A549 (cell line): ENCODE measurements around the gene DAW1. TPM values are rescaled to one million over a fixed set of nuclear protein-coding genes. Genes with fewer than 3 reads are reported as not detected.

Source experiments
- ATAC-seq, 2 experiments: fragments of 200-7000 bp in 1 of 2; fragments of >200 bp in 1 of 2; cut with Nextera tagmentation in 1 of 2; cut with Tn5 transposase in 1 of 2; 3 replicates each; pipeline versions ENCODE4 v1.8.0 to v1.9.1; 2018 to 2020; ENCODE audit warnings: mild to moderate bottlenecking in 1 of 2, moderate library complexity in 1 of 2
- CTCF ChIA-PET: fragments of 300-600 bp; sonication (Branson Sonifier 250); formaldehyde crosslinking; extraction: SDS; loops from one replicate; lab custom pipeline; 2021; ENCODE audit warnings: antibody characterized with exemption, inconsistent platforms; lab: Yijun Ruan, JAX
- POLR2A ChIA-PET: fragments of 350-600 bp; formaldehyde crosslinking; extraction: SDS; loops from one replicate; lab custom pipeline; 2021; ENCODE audit warnings: antibody characterized with exemption, inconsistent platforms; lab: Yijun Ruan, JAX
- DNase-seq, 2 experiments: peaks; one replicate each; pipeline versions ENCODE4 v3.0.0 to v3.0.0-alpha.2; 2011 to 2016; ENCODE audit warnings: low read depth in 1 of 2, low spot score in 1 of 2
- FAIRE-seq: peaks from 2 replicates; lab custom pipeline; 2011; peaks lifted over from hg19 to GRCh38; lab: Jason Lieb, UNC
- H3K27ac ChIP-seq, 2 experiments: fragments of >200 bp; sonication (Bioruptor Twin); formaldehyde crosslinking; 3 replicates each; pipeline ENCODE4 v1.5.1; 2016 to 2017
- H3K4me1 ChIP-seq: fragments of >200 bp; sonication (Bioruptor Twin); formaldehyde crosslinking; 3 replicates; pipeline ENCODE4 v1.6.1; 2016
- H3K4me2 ChIP-seq: fragments of >200 bp; sonication (Bioruptor Twin); formaldehyde crosslinking; 3 replicates; pipeline ENCODE4 v1.6.1; 2016
- H3K4me3 ChIP-seq: fragments of >200 bp; sonication (Bioruptor Twin); formaldehyde crosslinking; 3 replicates; pipeline ENCODE4 v1.5.1; 2016
- H3K9me3 ChIP-seq: fragments of >200 bp; sonication (Bioruptor Twin); formaldehyde crosslinking; 3 replicates; pipeline ENCODE4 v1.6.1; 2016
- BHLHE40 ChIP-seq: IDR thresholded peaks from 2 replicates; pipeline ENCODE4 v1.6.1; 2012; ENCODE audit warnings: low read depth, low read length, inconsistent platforms
- CBX2 ChIP-seq: fragments of 200-600 bp; sonication (generic); IDR thresholded peaks from 2 replicates; pipeline ENCODE4 v1.6.1; 2016; ENCODE audit warnings: low read depth, mild to moderate bottlenecking, borderline replicate concordance
- CBX8 ChIP-seq: fragments of 200-600 bp; sonication (generic); IDR thresholded peaks from 2 replicates; pipeline ENCODE4 v1.6.1; 2016
- FOSB ChIP-seq: fragments of 250-450 bp; sonication (Bioruptor Pico); IDR thresholded peaks from 2 replicates; pipeline ENCODE4 v1.5.0; 2020; ENCODE audit warnings: mild to moderate bottlenecking, moderate library complexity
- GATA3 ChIP-seq: IDR thresholded peaks from 2 replicates; pipeline ENCODE4 v1.6.1; 2012; ENCODE audit warnings: borderline replicate concordance
- HDAC2 ChIP-seq: fragments of 200-600 bp; sonication (generic); IDR thresholded peaks from 2 replicates; pipeline ENCODE4 v1.6.1; 2016
- HEYL ChIP-seq: fragments of 250-450 bp; sonication (Bioruptor Pico); IDR thresholded peaks from 2 replicates; pipeline ENCODE4 v1.8.0; 2021; ENCODE audit warnings: mild to moderate bottlenecking, moderate library complexity
- JUNB ChIP-seq: fragments of >200 bp; sonication (Bioruptor Twin); formaldehyde crosslinking; IDR thresholded peaks from 2 replicates; pipeline ENCODE4 v1.6.1; 2016
- KDM1A ChIP-seq: fragments of 200-600 bp; sonication (generic); IDR thresholded peaks from 2 replicates; pipeline ENCODE4 v1.6.1; 2016; ENCODE audit warnings: low read depth, mild to moderate bottlenecking
- MAFK ChIP-seq: fragments of 450-650 bp; IDR thresholded peaks from 2 replicates; pipeline ENCODE4 v1.6.1; 2014; ENCODE audit not compliant: partially characterized antibody
- MAZ ChIP-seq: fragments of 150-350 bp; IDR thresholded peaks from 2 replicates; pipeline ENCODE4 v1.6.1; 2014; ENCODE audit warnings: antibody characterized with exemption, low read depth, low read length, borderline replicate concordance
- MYC ChIP-seq: IDR thresholded peaks from 2 replicates; pipeline ENCODE4 v1.6.1; 2012; ENCODE audit warnings: mild to moderate bottlenecking, inconsistent platforms, low read length, improper control_type of control experiment, borderline replicate concordance
- NPAS2 ChIP-seq: fragments of 250-450 bp; sonication (Bioruptor Pico); IDR thresholded peaks from 2 replicates; pipeline ENCODE4 v1.8.0; 2022; ENCODE audit warnings: mild to moderate bottlenecking, moderate library complexity, borderline replicate concordance
- PHF8 ChIP-seq: fragments of 200-600 bp; sonication (generic); IDR thresholded peaks from 2 replicates; pipeline ENCODE4 v1.6.1; 2016; ENCODE audit warnings: low read depth, mild to moderate bottlenecking, antibody characterized with exemption, moderate library complexity, borderline replicate concordance
- POLR2A ChIP-seq: IDR thresholded peaks from 2 replicates; pipeline ENCODE4 v1.6.1; 2012; ENCODE audit warnings: mild to moderate bottlenecking, low read length
- RAD21 ChIP-seq, 2 experiments: fragments of >200 bp in 1 of 2; sonication (Bioruptor Twin) in 1 of 2; formaldehyde crosslinking in 1 of 2; IDR thresholded peaks in 1 of 2; conservative IDR thresholded peaks in 1 of 2; 2 replicates in 1 of 2; 3 replicates in 1 of 2; pipeline ENCODE4 v1.6.1; 2012 to 2018; ENCODE audit warnings: inconsistent platforms in 1 of 2
- RARB ChIP-seq: fragments of 250-450 bp; sonication (Bioruptor Pico); IDR thresholded peaks from 2 replicates; pipeline ENCODE4 v1.8.0; 2021; ENCODE audit warnings: mild to moderate bottlenecking, moderate library complexity
- RFX5 ChIP-seq: fragments of 450-650 bp; IDR thresholded peaks from 2 replicates; pipeline ENCODE4 v1.7.1; 2014; ENCODE audit warnings: antibody characterized with exemption, mild to moderate bottlenecking, moderate library complexity
- SMC3 ChIP-seq: fragments of >200 bp; sonication (Bioruptor Twin); formaldehyde crosslinking; IDR thresholded peaks from 3 replicates; pipeline ENCODE4 v1.6.1; 2018; ENCODE audit warnings: inconsistent platforms
- SREBF2 ChIP-seq: fragments of 450-650 bp; IDR thresholded peaks from 2 replicates; pipeline ENCODE4 v1.6.1; 2014; ENCODE audit warnings: mild to moderate bottlenecking, moderate library complexity
- TFCP2L1 ChIP-seq: fragments of 250-450 bp; sonication (Bioruptor Pico); IDR thresholded peaks from 2 replicates; pipeline ENCODE4 v1.5.0; 2021; ENCODE audit warnings: mild to moderate bottlenecking
- ZC3H11A ChIP-seq: fragments of 450-650 bp; IDR thresholded peaks from 2 replicates; pipeline ENCODE4 v1.6.1; 2014; ENCODE audit warnings: antibody characterized with exemption, mild to moderate bottlenecking
- ZFP36 ChIP-seq: fragments of 450-650 bp; IDR thresholded peaks from 2 replicates; pipeline ENCODE4 v1.6.1; 2014; ENCODE audit warnings: borderline replicate concordance; ENCODE audit not compliant: partially characterized antibody
- ZNF302 ChIP-seq: fragments of 250-450 bp; sonication (Bioruptor Pico); IDR thresholded peaks from 2 replicates; pipeline ENCODE4 v1.9.0; 2021; ENCODE audit warnings: inconsistent platforms, mild to moderate bottlenecking, moderate library complexity
- WGBS: methylation state at CpG from one replicate; pipeline ENCODE4 v1.1.6; 2017; ENCODE audit errors: missing lambda C conversion rate; 5-methylcytosine and 5-hydroxymethylcytosine counted together
- polyA plus RNA-seq, 4 experiments: library from polyadenylated mRNA; depleted of rRNA in 3 of 4; stranded (reverse); fragments of >200 nt; fragmentation: RNase III in 1 of 4; extraction: RNeasy Plus Mini Kit Qiagen cat#74134 plus additional on column Dnase treatment in 1 of 4; gene quantifications; 2 replicates in 3 of 4; 3 replicates in 1 of 4; pipeline ENCODE4 v1.2.3, GENCODE V29; 2011 to 2017
- TF ChIP-seq, protein P1 (sequence below): fragments of 150-350 bp; IDR thresholded peaks from 2 replicates; pipeline ENCODE4 v1.6.1; 2014; ENCODE audit warnings: low read depth, mild to moderate bottlenecking, low read length
- TF ChIP-seq, protein P2 (sequence below): fragments of 250-450 bp; sonication (Bioruptor Pico); IDR thresholded peaks from 2 replicates; pipeline ENCODE4 v1.5.0; 2021; ENCODE audit warnings: mild to moderate bottlenecking, moderate library complexity, borderline replicate concordance
- TF ChIP-seq, protein P3 (sequence below): fragments of 450-650 bp; IDR thresholded peaks from 2 replicates; pipeline ENCODE4 v1.6.1; 2014; ENCODE audit warnings: antibody characterized with exemption
- TF ChIP-seq, protein P4 (sequence below): fragments of >200 bp; sonication (Bioruptor Twin); formaldehyde crosslinking; IDR thresholded peaks from 3 replicates; pipeline ENCODE4 v1.5.1; 2016

Gene DAW1
- polyA plus RNA-seq, 2 of the 4 experiments (the other 2 are of a cell fraction) = 1.1 to 2.7 TPM

DNA sequence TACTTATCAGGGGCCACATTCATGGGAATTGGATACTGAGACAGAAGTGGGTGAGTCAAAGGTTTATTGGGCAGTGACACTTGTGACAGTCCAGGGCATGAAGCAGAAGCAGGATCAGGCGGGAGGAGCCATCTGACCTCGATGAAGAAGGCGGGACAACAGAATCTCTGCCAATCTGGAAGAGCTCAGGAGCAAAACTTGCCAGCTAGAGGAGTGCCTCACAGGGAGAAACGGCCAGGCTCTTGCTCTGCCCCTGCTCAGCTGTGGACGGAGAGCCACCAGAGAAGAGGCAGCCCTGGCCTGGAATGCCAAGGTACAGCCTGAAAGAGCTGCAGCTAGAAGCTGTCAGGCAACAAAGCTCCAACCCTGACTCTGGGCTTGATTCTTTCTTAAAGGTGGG is 16.9 kb downstream of the DAW1 start:
- ChIA-PET CTCF (interaction anchor here (0.8 to 1.7 kb wide), 8 partner anchors 11 to 1828 kb away, joined by 3 to 7 read pairs (median 3); partner anchors contain the start of gene DAW1), POLR2A (no interaction called here)
- FAIRE-seq = no peak
- peaks cover 6% of the 10 kb centered on the region; the same call in 2 of the 3 replicates for H3K4me1 ChIP-seq
- TF ChIP-seq TFCP2L1 (CRISPR knock-in tag) (no peak), MAZ (no peak)
- H3K9me3 ChIP-seq = 0 out of 3 replicates have a peak, but pooled peaks cover 2% of the 10 kb centered on the region
- peak; percentile 61 to 88; a peak in 5 of 6 replicates for ATAC-seq
- H3K4me3 ChIP-seq = no peak overlapping the region
- 46% methylated on average over 5 of the region's 5 CpGs for WGBS
- peak overlapping the region; percentile 58 to 78 for H3K27ac ChIP-seq
- H3K4me2 ChIP-seq = peak overlapping the region; percentile 39
- DNase-seq = peak; percentile 25 to 58

DNA sequence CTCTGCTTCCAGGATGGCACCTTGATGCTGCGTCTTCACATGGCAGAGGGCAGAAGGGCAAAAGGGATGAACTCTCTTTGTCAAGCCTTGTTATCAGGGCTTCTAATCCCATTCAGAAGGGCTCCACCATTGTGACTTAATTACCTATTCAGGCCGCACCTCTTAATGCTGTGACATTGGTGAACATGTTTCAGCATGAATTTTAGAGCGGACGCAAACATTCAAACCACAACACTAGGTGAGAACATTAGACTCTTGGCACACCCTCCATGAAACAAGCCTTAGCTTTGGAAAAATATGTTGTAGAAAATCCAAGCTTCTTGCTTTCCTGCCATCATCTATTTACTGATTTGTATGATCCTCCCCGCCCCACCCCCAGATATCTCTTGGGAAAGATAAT is 17.9 kb downstream of the DAW1 start:
- H3K9me3 ChIP-seq = 0 out of 3 replicates have a peak, but pooled peaks cover 2% of the 10 kb centered on the region
- no peak overlapping the region for H3K4me3 ChIP-seq
- ChIA-PET CTCF (interaction anchor here (0.8 to 3.0 kb wide), 8 partner anchors 16 to 768 kb away, joined by 3 to 34 read pairs (median 3); partner anchors contain the start of gene DAW1), POLR2A (no interaction called here)
- ATAC-seq = no peak
- H3K27ac ChIP-seq = peak overlapping the region; percentile 58 to 68; a peak in 4 of 6 replicates
- 98% methylated on average over 5 of the region's 5 CpGs for WGBS
- DNase-seq = no peak
- FAIRE-seq = no peak
- no peak for TF ChIP-seq ZNF302 (CRISPR knock-in tag)
- TF ChIP-seq, protein P1, sequence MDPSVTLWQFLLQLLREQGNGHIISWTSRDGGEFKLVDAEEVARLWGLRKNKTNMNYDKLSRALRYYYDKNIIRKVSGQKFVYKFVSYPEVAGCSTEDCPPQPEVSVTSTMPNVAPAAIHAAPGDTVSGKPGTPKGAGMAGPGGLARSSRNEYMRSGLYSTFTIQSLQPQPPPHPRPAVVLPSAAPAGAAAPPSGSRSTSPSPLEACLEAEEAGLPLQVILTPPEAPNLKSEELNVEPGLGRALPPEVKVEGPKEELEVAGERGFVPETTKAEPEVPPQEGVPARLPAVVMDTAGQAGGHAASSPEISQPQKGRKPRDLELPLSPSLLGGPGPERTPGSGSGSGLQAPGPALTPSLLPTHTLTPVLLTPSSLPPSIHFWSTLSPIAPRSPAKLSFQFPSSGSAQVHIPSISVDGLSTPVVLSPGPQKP = no peak
- no peak for TF ChIP-seq RARB
- TF ChIP-seq JUNB = no peak
- no peak for TF ChIP-seq MYC
- TF ChIP-seq RAD21 (conservative IDR thresholded peaks at IDR 0.05 in 1 of 2, IDR thresholded peaks at IDR 0.05 in 1 of 2) = no peak
- TF ChIP-seq, protein P2, sequence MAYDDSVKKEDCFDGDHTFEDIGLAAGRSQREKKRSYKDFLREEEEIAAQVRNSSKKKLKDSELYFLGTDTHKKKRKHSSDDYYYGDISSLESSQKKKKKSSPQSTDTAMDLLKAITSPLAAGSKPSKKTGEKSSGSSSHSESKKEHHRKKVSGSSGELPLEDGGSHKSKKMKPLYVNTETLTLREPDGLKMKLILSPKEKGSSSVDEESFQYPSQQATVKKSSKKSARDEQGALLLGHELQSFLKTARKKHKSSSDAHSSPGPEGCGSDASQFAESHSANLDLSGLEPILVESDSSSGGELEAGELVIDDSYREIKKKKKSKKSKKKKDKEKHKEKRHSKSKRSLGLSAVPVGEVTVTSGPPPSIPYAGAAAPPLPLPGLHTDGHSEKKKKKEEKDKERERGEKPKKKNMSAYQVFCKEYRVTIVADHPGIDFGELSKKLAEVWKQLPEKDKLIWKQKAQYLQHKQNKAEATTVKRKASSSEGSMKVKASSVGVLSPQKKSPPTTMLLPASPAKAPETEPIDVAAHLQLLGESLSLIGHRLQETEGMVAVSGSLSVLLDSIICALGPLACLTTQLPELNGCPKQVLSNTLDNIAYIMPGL (CRISPR knock-in tag) = no peak
- TF ChIP-seq SREBF2 = no peak
- no peak for TF ChIP-seq HDAC2
- TF ChIP-seq, all 56 proteins: peak for 0
- peaks cover 6% of the 10 kb centered on the region; the same call in 2 of the 3 replicates for H3K4me1 ChIP-seq
- H3K4me2 ChIP-seq = no peak overlapping the region

DNA sequence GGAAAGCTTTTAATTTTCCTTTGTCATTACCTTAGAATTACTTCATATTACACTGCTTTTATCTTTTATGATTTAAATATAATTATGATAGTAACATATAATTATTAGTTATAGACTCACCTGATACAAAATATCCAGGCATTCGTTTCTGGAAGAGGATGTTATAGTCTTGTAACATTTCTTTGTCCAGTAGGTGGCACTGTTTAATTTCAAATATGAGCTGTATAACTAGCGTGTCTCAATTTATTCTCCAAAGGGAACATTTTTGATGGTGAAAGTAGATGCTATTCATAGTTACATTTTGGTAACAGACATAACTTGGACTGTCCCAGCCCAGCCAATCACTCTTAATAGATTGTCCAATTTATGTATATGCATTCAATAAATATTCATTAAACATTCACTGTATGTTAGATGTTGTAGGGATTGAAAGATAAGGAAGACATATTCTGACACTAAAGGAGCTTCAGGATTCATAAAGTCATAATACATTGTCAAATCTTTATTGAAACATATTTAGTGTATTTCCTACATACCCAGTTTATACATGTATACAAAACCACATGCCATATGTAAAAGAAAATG is 19.2 kb downstream of the DAW1 start:
- 2% methylated on average over 2 of the region's 2 CpGs for WGBS
- ChIA-PET POLR2A (interaction anchor here (0.8 kb wide), 1 partner anchor 767 kb away, joined by 3 read pairs; no protein-coding TSS in a partner anchor), CTCF (interaction anchor here (0.5 to 3.0 kb wide), 31 partner anchors 12 to 1696 kb away, joined by 3 to 34 read pairs (median 3); partner anchors contain the start of gene DAW1)
- DNase-seq = peak; percentile 22 to 54
- FAIRE-seq = peak; percentile 43
- ATAC-seq = peak; percentile 83 to 87; a peak in 5 of 6 replicates
- no peaks in the 10 kb centered on the region for H3K9me3 ChIP-seq
- H3K4me3 ChIP-seq = no peak overlapping the region
- H3K27ac ChIP-seq = peak overlapping the region in 1 of 2 experiments; percentile 58; a peak in 1 of 6 replicates
- no peak overlapping the region; the same call in 2 of the 3 replicates for H3K4me2 ChIP-seq
- peaks cover 6% of the 10 kb centered on the region; the same call in 2 of the 3 replicates for H3K4me1 ChIP-seq
- TF ChIP-seq POLR2A (no peak), JUNB (no peak), CBX8 (no peak), CBX2 (no peak), ZC3H11A (no peak), GATA3 (no peak), RAD21 (conservative IDR thresholded peaks at IDR 0.05 in 1 of 2, IDR thresholded peaks at IDR 0.05 in 1 of 2) (peak; percentile 75 to 83), MAZ (no peak), TFCP2L1 (CRISPR knock-in tag) (no peak), HEYL (CRISPR knock-in tag) (no peak), SREBF2 (no peak), NPAS2 (CRISPR knock-in tag) (no peak), FOSB (no peak), BHLHE40 (no peak), KDM1A (no peak), ZFP36 (no peak), MAFK (no peak), PHF8 (no peak), MYC (no peak), RFX5 (no peak), SMC3 (peak; percentile 77)
- TF ChIP-seq, protein P3, sequence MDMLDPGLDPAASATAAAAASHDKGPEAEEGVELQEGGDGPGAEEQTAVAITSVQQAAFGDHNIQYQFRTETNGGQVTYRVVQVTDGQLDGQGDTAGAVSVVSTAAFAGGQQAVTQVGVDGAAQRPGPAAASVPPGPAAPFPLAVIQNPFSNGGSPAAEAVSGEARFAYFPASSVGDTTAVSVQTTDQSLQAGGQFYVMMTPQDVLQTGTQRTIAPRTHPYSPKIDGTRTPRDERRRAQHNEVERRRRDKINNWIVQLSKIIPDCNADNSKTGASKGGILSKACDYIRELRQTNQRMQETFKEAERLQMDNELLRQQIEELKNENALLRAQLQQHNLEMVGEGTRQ = no peak
- TF ChIP-seq, protein P4, sequence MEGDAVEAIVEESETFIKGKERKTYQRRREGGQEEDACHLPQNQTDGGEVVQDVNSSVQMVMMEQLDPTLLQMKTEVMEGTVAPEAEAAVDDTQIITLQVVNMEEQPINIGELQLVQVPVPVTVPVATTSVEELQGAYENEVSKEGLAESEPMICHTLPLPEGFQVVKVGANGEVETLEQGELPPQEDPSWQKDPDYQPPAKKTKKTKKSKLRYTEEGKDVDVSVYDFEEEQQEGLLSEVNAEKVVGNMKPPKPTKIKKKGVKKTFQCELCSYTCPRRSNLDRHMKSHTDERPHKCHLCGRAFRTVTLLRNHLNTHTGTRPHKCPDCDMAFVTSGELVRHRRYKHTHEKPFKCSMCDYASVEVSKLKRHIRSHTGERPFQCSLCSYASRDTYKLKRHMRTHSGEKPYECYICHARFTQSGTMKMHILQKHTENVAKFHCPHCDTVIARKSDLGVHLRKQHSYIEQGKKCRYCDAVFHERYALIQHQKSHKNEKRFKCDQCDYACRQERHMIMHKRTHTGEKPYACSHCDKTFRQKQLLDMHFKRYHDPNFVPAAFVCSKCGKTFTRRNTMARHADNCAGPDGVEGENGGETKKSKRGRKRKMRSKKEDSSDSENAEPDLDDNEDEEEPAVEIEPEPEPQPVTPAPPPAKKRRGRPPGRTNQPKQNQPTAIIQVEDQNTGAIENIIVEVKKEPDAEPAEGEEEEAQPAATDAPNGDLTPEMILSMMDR = peak; percentile 80
